ENCODE results near the gene CMTM6. TPM values are rescaled to one million over a fixed set of nuclear protein-coding genes. Genes with fewer than 3 reads are reported as not detected.

CMTM6 gene
- total and polyA plus RNA-seq, 7 experiments from 2014 or later, result 24.1 to 61.1 (median 38.1) TPM

DNA sequence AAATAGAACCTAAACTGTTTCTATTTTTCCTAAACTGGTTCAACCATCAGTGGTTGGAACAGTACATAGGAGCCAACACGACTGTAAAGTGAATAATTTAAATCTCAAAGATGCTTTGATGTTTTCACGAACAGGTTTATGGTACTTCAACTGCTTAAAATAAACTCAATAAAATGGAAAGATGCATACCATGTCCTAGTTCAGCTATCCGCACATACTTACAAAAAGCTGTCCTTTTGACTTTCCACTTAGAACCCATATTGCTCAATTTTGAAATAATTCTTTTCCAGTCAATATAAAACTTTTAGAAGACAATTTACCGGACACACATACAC, 902 bp downstream of the CMTM6 start:
- H3K9me3 ChIP-seq (ENCODE audit: control insufficient read depth in 2 of 3, low read length in 3 of 3), result no peaks in the 10 kb centered on the region
- CTCF ChIA-PET, result interaction anchor here (0.8 to 1.1 kb wide), 2 partner anchors 33 to 126 kb away, joined by 3 to 8 read pairs; no protein-coding TSS in a partner anchor
- H3K4me1 ChIP-seq (ENCODE audit: control insufficient read depth in 2 of 2, insufficient read depth in 2 of 2, low read length in 2 of 2), result peaks cover 6 to 23% of the 10 kb centered on the region in 2 donors
- no peaks in the 10 kb centered on the region for H3K27me3 ChIP-seq (ENCODE audit: control insufficient read depth in 2 of 2, insufficient read depth in 2 of 2, low read length in 2 of 2)
- H3K27ac ChIP-seq (ENCODE audit: low read depth, low read length), result peak overlapping the region; percentile 98
- peak overlapping the region; percentile 89 for H3K4me3 ChIP-seq (ENCODE audit: low read length)
- POLR2A ChIA-PET, result interaction anchor here (0.8 to 1.4 kb wide), 3 partner anchors 9 to 1300 kb away, joined by 3 to 5 read pairs (median 4); partner anchors contain the start of gene CNOT10
- peaks cover 0 to 1% (median 0%) of the 10 kb centered on the region in 11 donors for H3K9me3 Mint-ChIP-seq
- H3K27ac Mint-ChIP-seq, result peak overlapping the region; percentile 84 to 98 (median 88)
- ATAC-seq (no peak), DNase-seq (no peak)
- peaks cover 4 to 10% (median 6%) of the 10 kb centered on the region in 5 donors for H3K36me3 Mint-ChIP-seq
- peaks cover 0 to 4% (median 0%) of the 10 kb centered on the region in 5 donors for H3K27me3 Mint-ChIP-seq
- intact Hi-C loops (cut with micrococcal nuclease), result loop anchor here (1.0 to 10.0 kb wide), 15 partner anchors 33 to 939 kb away; partner anchors contain the start of genes CMTM8 (in 2 of the 2), CNOT10 (in 2 of the 2), DYNC1LI1 (in 2 of the 2) and GPD1L (in 2 of the 2)
- peak overlapping the region; percentile 79 to 97 (median 93) for H3K4me3 Mint-ChIP-seq
- H3K4me1 Mint-ChIP-seq, result peaks cover 30 to 51% (median 45%) of the 10 kb centered on the region in 7 donors
- H3K36me3 ChIP-seq (ENCODE audit: control insufficient read depth in 2 of 3, insufficient read depth in 3 of 3, low read length in 3 of 3), result peaks cover 0 to 6% (median 0%) of the 10 kb centered on the region in 3 experiments

DNA sequence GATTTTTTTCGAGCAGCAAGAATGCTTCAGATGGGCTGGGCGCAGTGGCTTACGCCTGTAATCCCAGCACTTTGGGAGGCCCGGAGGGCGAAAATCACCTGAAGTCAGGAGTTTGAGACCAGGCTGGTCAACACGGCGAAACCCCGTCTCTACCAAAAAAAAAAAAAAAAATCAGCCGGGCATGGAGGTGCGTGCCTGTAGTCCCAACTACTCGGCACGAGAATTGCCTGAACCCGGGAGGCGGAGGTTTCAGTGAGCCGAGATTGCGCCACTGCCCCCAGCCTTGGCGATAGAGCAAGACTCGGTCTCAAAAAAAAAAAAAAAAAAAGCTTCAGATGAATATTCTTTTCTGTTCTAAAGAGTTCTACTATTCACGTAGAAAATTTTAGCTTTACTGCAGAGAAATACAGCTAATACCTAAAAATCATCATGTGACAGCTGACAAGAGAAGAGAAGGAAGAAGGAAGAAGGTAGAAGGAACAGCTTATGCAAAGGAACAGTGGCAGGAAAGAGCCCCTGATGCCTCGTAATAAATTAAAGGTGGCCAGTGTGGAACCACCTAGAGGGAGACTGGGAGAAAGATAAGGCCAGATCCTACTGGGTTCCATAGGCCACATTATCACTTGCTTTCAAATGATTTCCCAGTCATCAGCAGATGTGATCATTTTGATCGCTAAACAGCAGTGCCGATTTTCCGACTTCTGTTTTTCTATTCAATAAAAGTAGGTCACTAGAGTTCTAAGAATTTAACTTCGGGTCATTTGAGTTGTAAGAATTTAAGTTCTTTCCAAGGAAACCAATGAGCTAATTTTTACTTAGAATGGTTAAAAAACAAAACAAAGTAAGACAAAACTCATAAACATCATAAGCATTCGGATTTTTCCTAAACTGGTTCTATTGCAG, 1.5 kb downstream of the CMTM6 start:
- Mint-ChIP-seq H3K27me3 (peaks cover 0 to 4% (median 0%) of the 10 kb centered on the region in 5 donors), H3K27ac (peak overlapping the region in 8 of 9 donors; percentile 76 to 98 (median 88)), H3K4me1 (peaks cover 36 to 57% (median 51%) of the 10 kb centered on the region in 7 donors), H3K36me3 (peaks cover 4 to 15% (median 12%) of the 10 kb centered on the region in 5 donors), H3K9me3 (peaks cover 0 to 1% (median 0%) of the 10 kb centered on the region in 11 donors), H3K4me3 (peak overlapping the region; percentile 79 to 97 (median 93))
- peaks cover 6 to 23% of the 10 kb centered on the region in 2 donors for H3K4me1 ChIP-seq (ENCODE audit: control insufficient read depth in 2 of 2, insufficient read depth in 2 of 2, low read length in 2 of 2)
- DNase-seq (no peak), ATAC-seq (no peak)
- intact Hi-C loops (cut with micrococcal nuclease), result loop anchor here (5.0 to 10.0 kb wide), 4 partner anchors 324 to 611 kb away; partner anchors contain the start of genes CRTAP (in 1 of the 2) and GPD1L (in 1 of the 2)
- CTCF ChIA-PET, result interaction anchor here (0.6 to 0.7 kb wide), 4 partner anchors 12 to 144 kb away, joined by 3 to 4 read pairs (median 3); no protein-coding TSS in a partner anchor
- H3K27me3 ChIP-seq (ENCODE audit: control insufficient read depth in 2 of 2, insufficient read depth in 2 of 2, low read length in 2 of 2), result no peaks in the 10 kb centered on the region
- POLR2A ChIA-PET, result interaction anchor here (0.7 to 1.4 kb wide), 4 partner anchors 8 to 1300 kb away, joined by 3 to 5 read pairs (median 4); partner anchors contain the start of gene CNOT10
- peaks cover 0 to 6% (median 0%) of the 10 kb centered on the region in 3 experiments for H3K36me3 ChIP-seq (ENCODE audit: control insufficient read depth in 2 of 3, insufficient read depth in 3 of 3, low read length in 3 of 3)
- no peaks in the 10 kb centered on the region for H3K9me3 ChIP-seq (ENCODE audit: control insufficient read depth in 2 of 3, low read length in 3 of 3)
- peak overlapping the region; percentile 89 for H3K4me3 ChIP-seq (ENCODE audit: low read length)
- peak overlapping the region; percentile 98 for H3K27ac ChIP-seq (ENCODE audit: low read depth, low read length)

DNA sequence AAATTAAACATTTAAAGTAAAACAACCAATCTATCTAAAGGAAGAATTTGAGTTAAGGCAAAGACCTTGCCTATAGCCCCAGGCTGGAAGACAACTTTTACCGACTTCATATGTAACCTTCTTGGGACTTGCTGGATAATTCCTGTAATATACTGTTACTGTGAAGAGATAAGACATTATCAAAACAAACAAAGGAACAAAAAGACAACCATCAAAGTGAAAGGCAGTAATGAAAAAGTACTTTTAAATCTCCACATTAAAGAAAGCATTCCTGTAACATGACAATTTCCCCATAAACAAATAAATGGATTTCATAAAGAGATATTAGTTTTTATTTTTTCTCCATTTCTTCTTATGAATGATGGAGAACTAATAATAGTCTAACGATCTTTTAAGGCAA, 2.4 kb downstream of the CMTM6 start:
- H3K36me3 Mint-ChIP-seq, result peaks cover 4 to 19% (median 12%) of the 10 kb centered on the region in 5 donors
- intact Hi-C loops (cut with micrococcal nuclease), result loop anchor here (5.0 to 10.0 kb wide), 4 partner anchors 323 to 612 kb away; partner anchors contain the start of genes CRTAP (in 1 of the 2) and GPD1L (in 1 of the 2)
- ChIA-PET CTCF (interaction anchor here (0.7 kb wide), 1 partner anchor 25 kb away, joined by 3 read pairs; no protein-coding TSS in a partner anchor), POLR2A (interaction anchor here (1.8 kb wide), 1 partner anchor 124 kb away, joined by 5 read pairs; no protein-coding TSS in a partner anchor)
- Histone ChIP-seq H3K4me3 (ENCODE audit: low read length) (no peak overlapping the region), H3K9me3 (ENCODE audit: control insufficient read depth in 2 of 3, low read length in 3 of 3) (no peaks in the 10 kb centered on the region), H3K4me1 (ENCODE audit: control insufficient read depth in 2 of 2, insufficient read depth in 2 of 2, low read length in 2 of 2) (peaks cover 6 to 27% of the 10 kb centered on the region in 2 donors), H3K36me3 (ENCODE audit: control insufficient read depth in 2 of 3, insufficient read depth in 3 of 3, low read length in 3 of 3) (peaks cover 0 to 6% (median 0%) of the 10 kb centered on the region in 3 experiments), H3K27ac (ENCODE audit: low read depth, low read length) (no peak overlapping the region), H3K27me3 (ENCODE audit: control insufficient read depth in 2 of 2, insufficient read depth in 2 of 2, low read length in 2 of 2) (no peaks in the 10 kb centered on the region)
- peaks cover 0 to 3% (median 0%) of the 10 kb centered on the region in 5 donors for H3K27me3 Mint-ChIP-seq
- DNase-seq (no peak), ATAC-seq (no peak)
- peak overlapping the region; percentile 14 to 97 (median 82) for H3K4me3 Mint-ChIP-seq
- peak overlapping the region in 2 of 9 donors; percentile 12 to 55 for H3K27ac Mint-ChIP-seq
- H3K9me3 Mint-ChIP-seq, result peaks cover 0 to 1% (median 0%) of the 10 kb centered on the region in 11 donors
- peaks cover 38 to 65% (median 57%) of the 10 kb centered on the region in 7 donors for H3K4me1 Mint-ChIP-seq

DNA sequence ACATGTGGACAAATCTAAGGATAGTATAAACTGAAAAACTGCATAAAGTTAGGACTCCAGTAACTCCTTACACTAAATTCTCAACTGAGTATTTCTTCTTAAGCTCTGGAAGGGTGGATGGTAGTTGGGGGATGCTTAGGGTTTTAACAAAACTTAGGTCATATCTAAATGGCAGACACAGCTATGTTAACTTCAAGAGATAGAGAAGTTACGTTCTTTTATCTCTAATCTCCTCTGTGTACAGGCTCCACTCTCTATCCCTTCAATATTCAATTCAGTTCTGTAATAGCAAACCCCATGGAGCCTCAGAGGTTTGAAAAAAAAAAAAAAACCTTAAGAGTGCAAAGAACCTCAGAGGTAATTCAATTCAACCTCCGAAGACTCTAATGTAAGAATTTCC, 3.1 kb downstream of the CMTM6 start:
- H3K4me3 Mint-ChIP-seq, result peak overlapping the region in 4 of 10 donors; percentile 4 to 88 (median 31)
- H3K27me3 ChIP-seq (ENCODE audit: control insufficient read depth in 2 of 2, insufficient read depth in 2 of 2, low read length in 2 of 2), result no peaks in the 10 kb centered on the region

DNA sequence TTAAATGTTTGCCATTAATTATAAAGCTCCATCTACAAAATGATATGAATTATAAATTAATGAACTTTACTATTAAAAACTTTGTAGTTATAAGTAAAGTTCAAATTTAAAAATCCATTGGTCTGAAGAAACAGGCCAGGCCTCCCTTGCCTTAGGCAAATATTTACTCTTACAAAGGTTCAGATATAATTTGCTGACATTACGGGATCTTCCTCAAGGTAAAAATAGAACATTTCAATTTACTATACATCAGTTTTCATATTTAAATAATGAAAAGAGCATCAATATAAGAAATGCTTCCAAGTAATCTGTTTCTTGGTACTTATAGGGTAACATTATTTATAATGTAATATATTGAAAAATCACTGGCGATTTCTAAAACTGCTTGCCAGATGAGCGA, 3.7 kb downstream of the CMTM6 start:
- no peaks in the 10 kb centered on the region for H3K9me3 ChIP-seq (ENCODE audit: control insufficient read depth in 2 of 3, low read length in 3 of 3)
- ATAC-seq (no peak), DNase-seq (no peak)
- no peaks in the 10 kb centered on the region for H3K27me3 ChIP-seq (ENCODE audit: control insufficient read depth in 2 of 2, insufficient read depth in 2 of 2, low read length in 2 of 2)
- ChIA-PET POLR2A (interaction anchor here (0.6 to 1.8 kb wide), 4 partner anchors 9 to 122 kb away, joined by 3 to 5 read pairs (median 4); no protein-coding TSS in a partner anchor), CTCF (interaction anchor here (0.7 to 1.1 kb wide), 2 partner anchors 322 to 586 kb away, joined by 4 to 5 read pairs; no protein-coding TSS in a partner anchor)
- peak overlapping the region in 1 of 9 donors; percentile 26 for H3K27ac Mint-ChIP-seq
- no peak overlapping the region for H3K4me3 Mint-ChIP-seq
- peaks cover 4 to 19% (median 12%) of the 10 kb centered on the region in 5 donors for H3K36me3 Mint-ChIP-seq
- H3K27ac ChIP-seq (ENCODE audit: low read depth, low read length), result no peak overlapping the region
- H3K9me3 Mint-ChIP-seq, result peaks cover 0 to 1% (median 0%) of the 10 kb centered on the region in 11 donors
- H3K4me1 ChIP-seq (ENCODE audit: control insufficient read depth in 2 of 2, insufficient read depth in 2 of 2, low read length in 2 of 2), result peaks cover 6 to 28% of the 10 kb centered on the region in 2 donors
- no peak overlapping the region for H3K4me3 ChIP-seq (ENCODE audit: low read length)
- H3K36me3 ChIP-seq (ENCODE audit: control insufficient read depth in 2 of 3, insufficient read depth in 3 of 3, low read length in 3 of 3), result peaks cover 0 to 6% (median 0%) of the 10 kb centered on the region in 3 experiments
- intact Hi-C loops (cut with micrococcal nuclease), result no loop called here
- no peaks in the 10 kb centered on the region for H3K27me3 Mint-ChIP-seq
- H3K4me1 Mint-ChIP-seq, result peaks cover 38 to 68% (median 58%) of the 10 kb centered on the region in 7 donors

More for the DNA sequence above, 3.1 kb downstream of the CMTM6 start:
- ATAC-seq, result no peak
- Histone ChIP-seq H3K4me1 (ENCODE audit: control insufficient read depth in 2 of 2, insufficient read depth in 2 of 2, low read length in 2 of 2) (peaks cover 6 to 28% of the 10 kb centered on the region in 2 donors), H3K9me3 (ENCODE audit: control insufficient read depth in 2 of 3, low read length in 3 of 3) (no peaks in the 10 kb centered on the region), H3K36me3 (ENCODE audit: control insufficient read depth in 2 of 3, insufficient read depth in 3 of 3, low read length in 3 of 3) (peaks cover 0 to 6% (median 0%) of the 10 kb centered on the region in 3 experiments), H3K4me3 (ENCODE audit: low read length) (no peak overlapping the region), H3K27ac (ENCODE audit: low read depth, low read length) (no peak overlapping the region)
- H3K27ac Mint-ChIP-seq, result peak overlapping the region in 5 of 9 donors; percentile 12 to 56 (median 51)
- intact Hi-C loops (cut with micrococcal nuclease), result no loop called here
- peaks cover 38 to 68% (median 58%) of the 10 kb centered on the region in 7 donors for H3K4me1 Mint-ChIP-seq
- H3K27me3 Mint-ChIP-seq, result no peaks in the 10 kb centered on the region
- peaks cover 0 to 1% (median 0%) of the 10 kb centered on the region in 11 donors for H3K9me3 Mint-ChIP-seq
- CTCF ChIA-PET, result interaction anchor here (1.1 kb wide), 1 partner anchor 322 kb away, joined by 5 read pairs; no protein-coding TSS in a partner anchor
- POLR2A ChIA-PET, result interaction anchor here (0.6 to 1.8 kb wide), 4 partner anchors 57 to 129 kb away, joined by 3 to 5 read pairs (median 3); no protein-coding TSS in a partner anchor
- H3K36me3 Mint-ChIP-seq, result peaks cover 4 to 19% (median 12%) of the 10 kb centered on the region in 5 donors
- DNase-seq, result no peak

Data from naive thymus-derived CD4-positive, alpha-beta T cell (primary cell).